Thyroid gland (tissue), 4 donors: ENCODE data around the gene CCND1. TPM values are rescaled to one million over a fixed set of nuclear protein-coding genes. Genes with fewer than 3 reads are reported as not detected.

ENCODE experiments used
- DNase-seq, 2 donors: peaks; one replicate each; pipeline ENCODE4 v3.0.0-alpha.2; 2019
- H3K27ac ChIP-seq, 3 donors: fragments of 200-600 bp; sonication (generic); 1 replicate in 2 of 3; 2 replicates in 1 of 3; pipeline ENCODE4 v1.5.1; 2016 to 2019; ENCODE audit warnings: mild to moderate bottlenecking in 1 of 3, moderate library complexity in 1 of 3
- H3K27me3 ChIP-seq: fragments of 200-600 bp; sonication (generic); one replicate; pipeline ENCODE4 v1.5.1; 2019
- H3K36me3 ChIP-seq, 2 donors: fragments of 200-600 bp; sonication (generic); one replicate each; pipeline ENCODE4 v1.5.1; 2016 to 2019
- H3K4me1 ChIP-seq, 2 donors: fragments of 200-600 bp; sonication (generic); one replicate each; pipeline ENCODE4 v1.5.1; 2017 to 2019
- H3K4me3 ChIP-seq, 3 donors: fragments of 200-600 bp; sonication (generic); replicated peaks in 1 of 3; 1 replicate in 2 of 3; 2 replicates in 1 of 3; pipeline ENCODE4 v1.5.1; 2016; ENCODE audit warnings: mild to moderate bottlenecking in 1 of 3
- H3K9me3 ChIP-seq: fragments of 200-600 bp; sonication (generic); one replicate; pipeline ENCODE4 v1.5.1; 2017
- POLR2A ChIP-seq, 2 donors: fragments of 450-650 bp; IDR thresholded peaks; one replicate each; pipeline ENCODE4 v1.6.1; 2017; ENCODE audit warnings: antibody characterized with exemption in 2 of 2, mild to moderate bottlenecking in 2 of 2, moderate library complexity in 1 of 2
- WGBS, 2 donors: methylation state at CpG; one replicate each; pipeline ENCODE4 v1.1.5; 2017; 5-methylcytosine and 5-hydroxymethylcytosine counted together
- intact Hi-C: fragments of 100-400 bp; cut with DNase I; formaldehyde crosslinking; loops from one replicate; pipeline ENCODE4 v1.15.1; 2023
- total RNA-seq, 4 donors: library from RNA; depleted of rRNA; stranded (reverse); fragments of >200 nt; gene quantifications; one replicate each; pipeline ENCODE4 v1.2.3, GENCODE V29; 2016
- TF ChIP-seq, protein P1 (sequence below), 6 experiments: fragments of 200-600 bp in 3 of 6; fragments of 450-650 bp in 3 of 6; sonication (generic) in 3 of 6; IDR thresholded peaks; one replicate each; pipeline ENCODE4 v1.5.1; 2016 to 2019; ENCODE audit warnings: antibody characterized with exemption in 6 of 6, mild to moderate bottlenecking in 2 of 6, inconsistent platforms in 1 of 6, moderate library complexity in 1 of 6

The CCND1 gene
- total RNA-seq, 4 donors from 2014 or later, result 55.1 to 110 (median 94.6) TPM

DNA sequence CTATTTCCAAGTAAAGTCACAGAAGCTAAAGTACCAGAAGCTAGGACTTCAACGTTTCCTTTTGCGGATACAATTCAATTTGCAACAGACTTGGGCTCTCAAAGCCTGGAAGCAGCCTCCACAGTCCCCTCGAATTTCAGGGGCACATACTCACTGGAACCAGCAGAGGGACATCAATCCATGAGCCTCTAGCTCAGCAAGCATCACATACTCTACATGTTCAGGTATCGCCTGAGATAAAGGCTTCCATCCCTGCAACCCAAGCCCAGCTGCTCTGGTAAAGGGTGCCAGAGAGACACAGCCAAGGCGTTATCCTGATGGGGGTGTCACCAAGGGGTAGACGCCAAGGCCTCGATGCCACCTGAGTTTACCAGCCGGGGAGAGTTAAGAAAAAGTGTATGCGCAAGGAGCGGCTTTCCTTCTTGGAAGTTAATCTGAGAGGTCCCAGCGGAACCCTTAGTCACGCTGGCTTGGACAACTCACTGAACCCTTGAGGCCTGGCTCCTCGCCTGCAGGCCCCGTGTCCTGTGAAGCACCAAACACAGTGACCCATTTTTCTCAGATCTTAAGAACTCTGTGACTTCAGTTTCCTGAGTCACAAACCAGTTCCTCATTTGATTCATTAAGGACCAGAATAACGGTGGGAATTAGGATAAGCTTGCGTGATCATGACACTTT, 21.2 kb downstream of the CCND1 start:
- no peak for TF ChIP-seq POLR2A (IDR thresholded peaks at IDR 0.05)
- TF ChIP-seq, protein P1, sequence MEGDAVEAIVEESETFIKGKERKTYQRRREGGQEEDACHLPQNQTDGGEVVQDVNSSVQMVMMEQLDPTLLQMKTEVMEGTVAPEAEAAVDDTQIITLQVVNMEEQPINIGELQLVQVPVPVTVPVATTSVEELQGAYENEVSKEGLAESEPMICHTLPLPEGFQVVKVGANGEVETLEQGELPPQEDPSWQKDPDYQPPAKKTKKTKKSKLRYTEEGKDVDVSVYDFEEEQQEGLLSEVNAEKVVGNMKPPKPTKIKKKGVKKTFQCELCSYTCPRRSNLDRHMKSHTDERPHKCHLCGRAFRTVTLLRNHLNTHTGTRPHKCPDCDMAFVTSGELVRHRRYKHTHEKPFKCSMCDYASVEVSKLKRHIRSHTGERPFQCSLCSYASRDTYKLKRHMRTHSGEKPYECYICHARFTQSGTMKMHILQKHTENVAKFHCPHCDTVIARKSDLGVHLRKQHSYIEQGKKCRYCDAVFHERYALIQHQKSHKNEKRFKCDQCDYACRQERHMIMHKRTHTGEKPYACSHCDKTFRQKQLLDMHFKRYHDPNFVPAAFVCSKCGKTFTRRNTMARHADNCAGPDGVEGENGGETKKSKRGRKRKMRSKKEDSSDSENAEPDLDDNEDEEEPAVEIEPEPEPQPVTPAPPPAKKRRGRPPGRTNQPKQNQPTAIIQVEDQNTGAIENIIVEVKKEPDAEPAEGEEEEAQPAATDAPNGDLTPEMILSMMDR (IDR thresholded peaks at IDR 0.05), result peak in 5 of 6 experiments; percentile 12 to 54 (median 32)
- intact Hi-C loops, result no loop called here
- no peaks in the 10 kb centered on the region for H3K27me3 ChIP-seq
- H3K36me3 ChIP-seq, result no peaks in the 10 kb centered on the region
- peak; percentile 96 for DNase-seq
- no peak overlapping the region for H3K4me3 ChIP-seq
- H3K9me3 ChIP-seq, result no peaks in the 10 kb centered on the region
- WGBS, 2 donors, result 39 to 51% methylated on average over 16 of the region's 16 CpGs
- peak overlapping the region; percentile 56 to 70 (median 58) for H3K27ac ChIP-seq
- H3K4me1 ChIP-seq, result peaks cover 17 to 20% of the 10 kb centered on the region in 2 donors

DNA sequence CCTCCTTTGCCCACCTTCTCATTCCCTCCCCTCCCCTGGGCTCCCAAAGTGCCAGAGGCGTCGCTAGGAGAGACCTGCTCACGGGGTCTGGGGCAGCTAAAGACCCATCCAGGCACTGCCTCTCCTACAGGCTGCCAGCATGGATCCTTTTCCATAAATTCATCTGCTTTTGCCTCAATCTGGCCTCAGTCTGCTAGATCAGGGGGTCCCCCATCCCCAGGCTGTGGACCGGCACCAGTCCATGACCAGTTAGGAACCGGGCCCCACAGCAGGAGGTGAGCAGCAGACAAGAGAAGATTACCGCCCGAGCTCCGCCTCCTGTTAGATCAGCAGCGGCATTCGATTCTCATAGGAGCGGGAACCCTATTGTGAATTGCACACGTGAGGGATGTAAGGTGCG, 21.9 kb downstream of the CCND1 start:
- H3K9me3 ChIP-seq, result no peaks in the 10 kb centered on the region
- H3K36me3 ChIP-seq, result no peaks in the 10 kb centered on the region
- DNase-seq, result no peak
- intact Hi-C loops, result no loop called here
- WGBS, 2 donors, result 76 to 88% methylated on average over 12 to 13 of the region's 13 CpGs
- peak overlapping the region in 2 of 3 donors; percentile 47 to 56 for H3K27ac ChIP-seq
- peaks cover 17 to 20% of the 10 kb centered on the region in 2 donors for H3K4me1 ChIP-seq
- no peaks in the 10 kb centered on the region for H3K27me3 ChIP-seq
- H3K4me3 ChIP-seq, result no peak overlapping the region
- TF ChIP-seq POLR2A (IDR thresholded peaks at IDR 0.05), result no peak
- TF ChIP-seq, protein P1 (IDR thresholded peaks at IDR 0.05), result no peak

DNA sequence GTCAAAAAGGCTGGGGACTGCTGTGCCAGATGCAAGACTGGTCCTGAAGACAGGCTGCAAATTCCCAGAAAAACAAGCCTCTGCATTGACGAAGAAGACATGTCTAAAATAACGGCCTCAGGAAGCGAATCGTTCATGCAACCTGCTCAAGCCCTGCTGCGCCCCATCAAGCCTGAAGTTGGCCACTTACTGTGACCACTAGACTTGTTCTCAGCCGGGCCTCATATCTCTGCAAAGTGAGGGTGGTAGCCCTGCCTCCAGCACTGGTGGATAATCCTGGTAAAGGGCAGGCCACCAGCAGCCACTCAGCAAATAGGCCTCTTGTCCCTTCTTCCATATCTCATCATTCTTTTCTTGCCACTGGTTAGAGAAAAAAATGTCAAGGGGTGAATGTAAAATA, 22.4 kb downstream of the CCND1 start:
- intact Hi-C loops, result no loop called here
- H3K4me1 ChIP-seq, result peaks cover 17 to 20% of the 10 kb centered on the region in 2 donors
- TF ChIP-seq, protein P1 (IDR thresholded peaks at IDR 0.05), result no peak
- TF ChIP-seq POLR2A (IDR thresholded peaks at IDR 0.05), result no peak
- H3K9me3 ChIP-seq, result no peaks in the 10 kb centered on the region
- no peak overlapping the region for H3K4me3 ChIP-seq
- no peak for DNase-seq
- WGBS, 2 donors, result 61% methylated on average over 6 of the region's 6 CpGs
- H3K36me3 ChIP-seq, result no peaks in the 10 kb centered on the region
- H3K27ac ChIP-seq, result no peak overlapping the region
- H3K27me3 ChIP-seq, result no peaks in the 10 kb centered on the region

DNA sequence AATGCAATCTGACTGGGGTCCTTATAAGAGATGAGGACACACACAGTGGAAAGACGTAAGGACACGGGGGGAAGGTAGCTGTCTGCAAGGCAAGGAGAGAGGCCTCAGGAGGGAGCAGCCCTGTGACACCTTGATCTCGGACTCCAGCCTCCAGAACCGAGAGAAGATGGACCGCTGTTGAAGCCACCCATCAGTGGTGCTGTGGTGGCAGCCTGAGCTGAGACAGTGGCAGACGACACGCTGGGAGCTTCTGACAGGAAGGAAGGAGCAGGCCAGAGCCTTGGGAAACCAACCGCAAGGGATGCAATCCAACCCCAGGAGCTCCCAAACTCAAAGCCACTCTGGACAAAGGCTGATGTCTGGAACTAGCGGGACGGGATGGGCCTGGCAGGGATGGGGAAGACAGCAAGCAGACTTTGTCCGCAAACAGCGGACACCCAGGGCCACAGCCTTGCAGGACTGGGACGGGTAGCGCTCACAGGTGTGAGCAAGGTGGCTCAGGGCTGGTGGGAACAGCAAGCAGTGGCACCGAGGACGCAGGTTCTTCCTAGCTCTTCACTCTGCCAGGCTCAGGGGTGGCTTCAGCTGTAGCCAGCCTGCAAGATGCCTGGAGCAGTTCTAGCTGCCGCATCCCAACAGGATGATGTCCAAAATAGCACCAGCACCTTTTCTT, 23.3 kb downstream of the CCND1 start:
- DNase-seq, result no peak
- Histone ChIP-seq H3K27me3 (no peaks in the 10 kb centered on the region), H3K36me3 (no peaks in the 10 kb centered on the region), H3K4me1 (peaks cover 17 to 20% of the 10 kb centered on the region in 2 donors), H3K27ac (no peak overlapping the region), H3K4me3 (no peak overlapping the region), H3K9me3 (no peaks in the 10 kb centered on the region)
- intact Hi-C loops, result no loop called here
- no peak for TF ChIP-seq POLR2A (IDR thresholded peaks at IDR 0.05)
- TF ChIP-seq, protein P1 (IDR thresholded peaks at IDR 0.05), result no peak
- 95 to 96% methylated on average over 15 to 17 of the region's 17 CpGs for WGBS, 2 donors

DNA sequence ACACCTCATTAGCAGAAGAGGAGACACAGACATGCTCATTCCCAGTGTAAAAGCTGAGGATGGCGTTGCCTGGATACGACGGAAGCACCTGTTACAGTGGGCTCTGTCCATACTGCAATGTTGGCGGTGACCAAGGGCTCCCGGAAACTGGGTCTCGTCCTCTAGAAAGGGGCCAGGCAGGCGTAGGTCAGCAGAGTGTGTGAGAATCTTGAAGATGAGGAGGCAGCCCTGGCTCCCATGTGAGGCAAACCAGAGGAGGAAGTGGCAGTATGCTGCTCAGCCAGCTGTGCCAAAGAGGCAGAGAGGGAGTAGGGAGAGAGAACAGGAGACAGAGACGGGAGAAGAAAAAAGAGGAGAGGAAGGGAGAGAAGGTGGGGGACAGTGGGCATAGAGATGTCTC, 23.9 kb downstream of the CCND1 start:
- 88 to 89% methylated on average over 8 of the region's 8 CpGs for WGBS, 2 donors

More for the DNA sequence above, 23.9 kb downstream of the CCND1 start:
- Histone ChIP-seq H3K27me3 (no peaks in the 10 kb centered on the region), H3K9me3 (no peaks in the 10 kb centered on the region), H3K4me3 (no peak overlapping the region), H3K36me3 (no peaks in the 10 kb centered on the region), H3K27ac (no peak overlapping the region), H3K4me1 (peaks cover 17 to 21% of the 10 kb centered on the region in 2 donors)
- TF ChIP-seq, protein P1 (IDR thresholded peaks at IDR 0.05), result no peak
- no peak for TF ChIP-seq POLR2A (IDR thresholded peaks at IDR 0.05)
- intact Hi-C loops, result no loop called here
- no peak for DNase-seq
